Breast epithelium (tissue), 3 donors: ENCODE data around the gene BMPER.

Experiments
- CTCF ChIP-seq, 3 donors: fragments of 450-650 bp; IDR thresholded peaks; one replicate each; pipeline ENCODE4 v1.5.1; 2016 to 2017; ENCODE audit warnings: antibody characterized with exemption in 3 of 3, mild to moderate bottlenecking in 3 of 3, moderate library complexity in 3 of 3
- POLR2A ChIP-seq: fragments of 450-650 bp; IDR thresholded peaks from one replicate; pipeline ENCODE4 v1.6.1; 2016; ENCODE audit warnings: antibody characterized with exemption, mild to moderate bottlenecking, moderate library complexity
- POLR2AphosphoS5 ChIP-seq, 3 donors: sonication (generic); formaldehyde crosslinking; IDR thresholded peaks; one replicate each; pipeline ENCODE4 v1.6.1; 2017; ENCODE audit warnings: antibody characterized with exemption in 3 of 3

- TF ChIP-seq CTCF (IDR thresholded peaks at IDR 0.05) = no peak
- no peak for TF ChIP-seq POLR2AphosphoS5 (IDR thresholded peaks at IDR 0.05)
- no peak for TF ChIP-seq POLR2A
Measured at GRCh38 chr7:34198231-34198641, 292.9 kb downstream of the BMPER start.
